Muscle layer of colon (tissue), 2 donors: ENCODE data around the gene GCSAML.

ENCODE experiments used
- H3K27ac ChIP-seq: one replicate; pipeline ENCODE4 v1.7.0; 2013; ENCODE audit warnings: low read depth, mild to moderate bottlenecking, low read length, moderate library complexity
- H3K27me3 ChIP-seq, 2 donors: one replicate each; pipeline ENCODE4 v1.7.0; 2013; ENCODE audit warnings: low read length in 2 of 2, mild to moderate bottlenecking in 2 of 2; ENCODE audit not compliant: insufficient read depth in 2 of 2, control insufficient read depth in 1 of 2
- H3K36me3 ChIP-seq: one replicate; pipeline ENCODE4 v1.7.0; 2013; ENCODE audit warnings: mild to moderate bottlenecking, low read length; ENCODE audit not compliant: insufficient read depth
- H3K4me1 ChIP-seq: one replicate; pipeline ENCODE4 v1.7.0; 2013; ENCODE audit warnings: mild to moderate bottlenecking, low read length; ENCODE audit not compliant: insufficient read depth
- H3K4me3 ChIP-seq, 2 donors: one replicate each; pipeline ENCODE4 v1.7.0; 2013; ENCODE audit warnings: low read length in 2 of 2, low read depth in 1 of 2, mild to moderate bottlenecking in 1 of 2, moderate library complexity in 1 of 2
- H3K9ac ChIP-seq: one replicate; pipeline ENCODE4 v1.7.0; 2013; ENCODE audit warnings: low read length
- H3K9me3 ChIP-seq: one replicate; pipeline ENCODE4 v1.7.0; 2013; ENCODE audit warnings: mild to moderate bottlenecking, low read length
- donor health status: abdominal sarcoma.
- donor health status: Adenocarcinoma of cecum.

Gene GCSAML

GRCh38 chr1:247536340-247536739 is 12.6 kb upstream of the GCSAML start, which contains the start of gene OR2C3:
Gene OR2C3 (minus strand): TSS chr1:247536440. CDS start chr1:247532511, 3,929 bp downstream.
- H3K9me3 ChIP-seq: no peaks in the 10 kb centered on the region
- H3K36me3 ChIP-seq: no peaks in the 10 kb centered on the region
- H3K27me3 ChIP-seq: no peaks in the 10 kb centered on the region
- H3K9ac ChIP-seq: no peak within 1 kb of the TSS
- no peak within 1 kb of the TSS for H3K4me3 ChIP-seq
- no peak within 1 kb of the TSS for H3K27ac ChIP-seq
- no peaks in the 10 kb centered on the region for H3K4me1 ChIP-seq

- H3K4me3 ChIP-seq: no peak overlapping the region
- H3K4me1 ChIP-seq: no peaks in the 10 kb centered on the region
- H3K9me3 ChIP-seq: no peaks in the 10 kb centered on the region
- H3K9ac ChIP-seq: no peak overlapping the region
- no peaks in the 10 kb centered on the region for H3K27me3 ChIP-seq
- no peak overlapping the region for H3K27ac ChIP-seq
- H3K36me3 ChIP-seq: no peaks in the 10 kb centered on the region
Measured at GRCh38 chr1:247538561-247538960, 10.4 kb upstream of the GCSAML start.

GRCh38 chr1:247539215-247539614 is 9.7 kb upstream of the GCSAML start:
- H3K36me3 ChIP-seq: no peaks in the 10 kb centered on the region
- no peak overlapping the region for H3K9ac ChIP-seq
- no peak overlapping the region for H3K27ac ChIP-seq
- no peaks in the 10 kb centered on the region for H3K4me1 ChIP-seq
- no peak overlapping the region for H3K4me3 ChIP-seq
- H3K9me3 ChIP-seq: no peaks in the 10 kb centered on the region
- no peaks in the 10 kb centered on the region for H3K27me3 ChIP-seq

- H3K36me3 ChIP-seq: no peaks in the 10 kb centered on the region
- no peaks in the 10 kb centered on the region for H3K4me1 ChIP-seq
- H3K27me3 ChIP-seq: no peaks in the 10 kb centered on the region
- no peaks in the 10 kb centered on the region for H3K9me3 ChIP-seq
- no peak overlapping the region for H3K9ac ChIP-seq
- no peak overlapping the region for H3K27ac ChIP-seq
- no peak overlapping the region for H3K4me3 ChIP-seq
Measured at GRCh38 chr1:247540581-247540980, 8.4 kb upstream of the GCSAML start.

- no peak overlapping the region for H3K27ac ChIP-seq
- no peaks in the 10 kb centered on the region for H3K4me1 ChIP-seq
- no peaks in the 10 kb centered on the region for H3K9me3 ChIP-seq
- H3K4me3 ChIP-seq: no peak overlapping the region
- no peaks in the 10 kb centered on the region for H3K36me3 ChIP-seq
- no peak overlapping the region for H3K9ac ChIP-seq
- no peaks in the 10 kb centered on the region for H3K27me3 ChIP-seq
Measured at GRCh38 chr1:247542811-247543210, 6.1 kb upstream of the GCSAML start.

GRCh38 chr1:247548092-247548491 is 842 bp upstream of the GCSAML start:
- H3K27ac ChIP-seq: no peak overlapping the region
- H3K9me3 ChIP-seq: no peaks in the 10 kb centered on the region
- no peaks in the 10 kb centered on the region for H3K4me1 ChIP-seq
- no peaks in the 10 kb centered on the region for H3K36me3 ChIP-seq
- no peaks in the 10 kb centered on the region for H3K27me3 ChIP-seq
- no peak overlapping the region for H3K9ac ChIP-seq
- H3K4me3 ChIP-seq: no peak overlapping the region

GRCh38 chr1:247551721-247552120 is 2.8 kb downstream of the GCSAML start:
- no peak overlapping the region for H3K27ac ChIP-seq

GRCh38 chr1:247552231-247552630 is 3.3 kb downstream of the GCSAML start:
- H3K9me3 ChIP-seq: no peaks in the 10 kb centered on the region
- H3K27ac ChIP-seq: no peak overlapping the region
- no peaks in the 10 kb centered on the region for H3K27me3 ChIP-seq
- no peak overlapping the region for H3K4me3 ChIP-seq
- no peaks in the 10 kb centered on the region for H3K4me1 ChIP-seq
- H3K36me3 ChIP-seq: no peaks in the 10 kb centered on the region
- no peak overlapping the region for H3K9ac ChIP-seq

More at GRCh38 chr1:247551721-247552120, 2.8 kb downstream of the GCSAML start:
- H3K27me3 ChIP-seq: no peaks in the 10 kb centered on the region
- H3K36me3 ChIP-seq: no peaks in the 10 kb centered on the region
- no peak overlapping the region for H3K4me3 ChIP-seq
- no peak overlapping the region for H3K9ac ChIP-seq
- no peaks in the 10 kb centered on the region for H3K9me3 ChIP-seq
- H3K4me1 ChIP-seq: no peaks in the 10 kb centered on the region

- H3K9me3 ChIP-seq: no peaks in the 10 kb centered on the region
- H3K4me3 ChIP-seq: no peak overlapping the region
- no peaks in the 10 kb centered on the region for H3K36me3 ChIP-seq
- H3K27me3 ChIP-seq: no peaks in the 10 kb centered on the region
- H3K27ac ChIP-seq: no peak overlapping the region
- H3K9ac ChIP-seq: no peak overlapping the region
- no peaks in the 10 kb centered on the region for H3K4me1 ChIP-seq
Measured at GRCh38 chr1:247557926-247558674, 9.2 kb downstream of the GCSAML start.

- H3K4me1 ChIP-seq: no peaks in the 10 kb centered on the region
- no peak overlapping the region for H3K9ac ChIP-seq
- H3K27me3 ChIP-seq: no peaks in the 10 kb centered on the region
- no peaks in the 10 kb centered on the region for H3K36me3 ChIP-seq
- H3K4me3 ChIP-seq: no peak overlapping the region
- H3K27ac ChIP-seq: no peak overlapping the region
- H3K9me3 ChIP-seq: no peaks in the 10 kb centered on the region
Measured at GRCh38 chr1:247561711-247562110, 12.8 kb downstream of the GCSAML start.

- Histone ChIP-seq H3K9me3 (no peaks in the 10 kb centered on the region), H3K4me3 (no peak overlapping the region), H3K27ac (no peak overlapping the region), H3K36me3 (no peaks in the 10 kb centered on the region), H3K4me1 (no peaks in the 10 kb centered on the region), H3K27me3 (no peaks in the 10 kb centered on the region), H3K9ac (no peak overlapping the region)
Measured at GRCh38 chr1:247562198-247562597, 13.3 kb downstream of the GCSAML start.

GRCh38 chr1:247574236-247574635 is 25.3 kb downstream of the GCSAML start:
- Histone ChIP-seq H3K9ac (no peak overlapping the region), H3K4me3 (no peak overlapping the region), H3K4me1 (no peaks in the 10 kb centered on the region), H3K36me3 (no peaks in the 10 kb centered on the region), H3K9me3 (no peaks in the 10 kb centered on the region), H3K27ac (no peak overlapping the region), H3K27me3 (no peaks in the 10 kb centered on the region)
